NCI-H526 treated with DMSO at 0.1 percent for 48 hours (cell line): ENCODE results near the gene BIRC2.
A peak's percentile ranks its signal among the peaks of the same experiment; 100 is the strongest.

Source experiments
- DNase-seq: peaks from one replicate; lab custom pipeline; 2025; lab: John Stamatoyannopoulos, UW

Gene BIRC2

GRCh38 chr11:102402548-102402947 is 55.5 kb downstream of the BIRC2 start:
- no peak for DNase-seq

GRCh38 chr11:102405501-102405900 is 58.5 kb downstream of the BIRC2 start:
- DNase-seq: no peak

GRCh38 chr11:102406099-102406498 is 59.1 kb downstream of the BIRC2 start:
- DNase-seq: no peak

GRCh38 chr11:102407901-102408300 is 60.9 kb downstream of the BIRC2 start:
- DNase-seq: no peak

- DNase-seq: no peak
Observed at GRCh38 chr11:102408339-102408738, 61.3 kb downstream of the BIRC2 start.

- DNase-seq: no peak
Observed at GRCh38 chr11:102410382-102410784, 63.4 kb downstream of the BIRC2 start.

- DNase-seq: no peak
Observed at GRCh38 chr11:102411142-102411541, 64.1 kb downstream of the BIRC2 start.

GRCh38 chr11:102413497-102413896 is 66.5 kb downstream of the BIRC2 start:
- no peak for DNase-seq

- DNase-seq: no peak
Observed at GRCh38 chr11:102414559-102414958, 67.5 kb downstream of the BIRC2 start.

GRCh38 chr11:102415304-102415916 is 68.4 kb downstream of the BIRC2 start:
- DNase-seq: no peak

- DNase-seq: no peak
Observed at GRCh38 chr11:102416976-102417375, 70.0 kb downstream of the BIRC2 start.

- DNase-seq: no peak
Observed at GRCh38 chr11:102419181-102419580, 72.2 kb downstream of the BIRC2 start.

- no peak for DNase-seq
Observed at GRCh38 chr11:102420547-102420946, 73.5 kb downstream of the BIRC2 start.

- DNase-seq: peak; percentile 74
Observed at GRCh38 chr11:102421261-102421660, 74.2 kb downstream of the BIRC2 start.

- DNase-seq: no peak
Observed at GRCh38 chr11:102422817-102423712, 76.1 kb downstream of the BIRC2 start.

GRCh38 chr11:102423936-102424335 is 76.9 kb downstream of the BIRC2 start:
- no peak for DNase-seq

GRCh38 chr11:102426000-102426399 is 79.0 kb downstream of the BIRC2 start:
- no peak for DNase-seq

- no peak for DNase-seq
Observed at GRCh38 chr11:102426570-102426969, 79.6 kb downstream of the BIRC2 start.

- no peak for DNase-seq
Observed at GRCh38 chr11:102427068-102427467, 80.1 kb downstream of the BIRC2 start.
